HG03439 (cell line): Measurements from ENCODE around the gene CLBA1.

Experiments
- ATAC-seq: cut with Tn5 transposase; IDR thresholded peaks from one replicate; pipeline ENCODE4 v1.9.1; 2021; ENCODE audit warnings: mild to moderate bottlenecking, moderate library complexity; ENCODE audit not compliant: unreplicated experiment

CLBA1 gene

GRCh38 chr14:104968541-104969401 is 16.8 kb upstream of the CLBA1 start:
- ATAC-seq, result no peak

DNA sequence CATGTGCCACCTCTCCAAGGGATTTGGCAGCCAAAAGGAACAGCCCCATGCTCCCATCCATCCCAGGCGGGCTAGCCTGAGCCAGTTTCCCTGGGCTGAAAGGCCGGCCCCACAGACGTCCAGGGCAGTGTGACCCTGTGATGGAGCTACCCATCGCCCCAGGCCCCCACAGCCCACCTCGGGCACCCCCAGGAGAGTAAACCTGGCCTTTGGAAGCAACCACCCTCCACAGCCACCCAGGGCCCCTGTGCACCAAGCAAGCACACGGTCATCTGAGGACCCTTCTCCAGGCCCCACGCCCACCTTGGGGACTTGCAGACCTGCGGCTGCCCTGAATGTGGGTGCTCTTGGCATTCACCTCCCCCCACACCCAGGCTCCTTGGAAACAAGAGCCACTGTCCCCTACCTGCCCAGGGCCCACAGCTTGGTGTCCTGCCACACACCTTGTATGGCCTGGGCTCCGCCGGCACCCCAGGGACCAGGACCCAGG is 15.8 kb upstream of the CLBA1 start:
- ATAC-seq, result no peak

DNA sequence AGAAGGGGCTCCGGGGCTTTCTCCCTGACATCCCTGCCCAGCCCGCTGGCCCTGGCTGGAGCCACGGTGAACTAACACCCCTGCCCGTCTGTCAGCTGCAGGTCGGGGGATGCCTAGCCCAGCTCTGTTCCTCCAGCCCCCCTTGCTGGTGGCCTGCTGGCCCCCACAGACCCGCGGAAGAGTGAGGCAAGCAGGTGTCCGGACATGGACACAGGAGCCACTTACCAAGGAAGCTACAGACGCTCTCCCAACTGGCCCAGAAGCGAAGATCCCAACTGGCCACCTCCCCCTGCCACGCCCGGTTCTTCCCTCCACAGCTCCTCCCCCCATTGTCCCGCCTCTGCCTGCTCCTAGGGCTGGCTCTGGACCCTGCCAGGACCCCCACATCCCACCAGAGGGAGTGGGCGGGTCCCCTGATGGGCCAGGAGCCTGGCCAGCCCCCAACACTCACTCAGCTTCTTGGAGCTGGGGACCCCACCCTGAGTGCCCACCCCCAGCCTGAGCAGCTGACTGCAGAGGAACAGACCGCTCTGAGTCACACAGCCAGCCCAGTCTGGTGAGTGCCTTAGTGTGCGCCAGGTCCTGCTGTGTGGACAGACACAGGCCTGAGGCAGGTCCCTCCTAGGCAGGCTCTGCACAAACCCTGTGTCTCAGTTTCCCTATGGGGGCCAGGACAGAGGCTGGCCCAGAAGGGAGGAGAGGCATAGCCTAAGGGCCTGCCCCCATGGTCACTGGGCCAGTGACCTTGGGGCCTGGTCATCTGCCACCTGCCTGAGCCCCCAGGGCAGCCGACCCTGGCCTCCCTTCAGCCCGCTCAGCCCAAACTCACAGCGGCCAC is 15.1 kb upstream of the CLBA1 start:
- ATAC-seq, result no peak

GRCh38 chr14:104971447-104972240 is 13.9 kb upstream of the CLBA1 start:
- ATAC-seq, result no peak

DNA sequence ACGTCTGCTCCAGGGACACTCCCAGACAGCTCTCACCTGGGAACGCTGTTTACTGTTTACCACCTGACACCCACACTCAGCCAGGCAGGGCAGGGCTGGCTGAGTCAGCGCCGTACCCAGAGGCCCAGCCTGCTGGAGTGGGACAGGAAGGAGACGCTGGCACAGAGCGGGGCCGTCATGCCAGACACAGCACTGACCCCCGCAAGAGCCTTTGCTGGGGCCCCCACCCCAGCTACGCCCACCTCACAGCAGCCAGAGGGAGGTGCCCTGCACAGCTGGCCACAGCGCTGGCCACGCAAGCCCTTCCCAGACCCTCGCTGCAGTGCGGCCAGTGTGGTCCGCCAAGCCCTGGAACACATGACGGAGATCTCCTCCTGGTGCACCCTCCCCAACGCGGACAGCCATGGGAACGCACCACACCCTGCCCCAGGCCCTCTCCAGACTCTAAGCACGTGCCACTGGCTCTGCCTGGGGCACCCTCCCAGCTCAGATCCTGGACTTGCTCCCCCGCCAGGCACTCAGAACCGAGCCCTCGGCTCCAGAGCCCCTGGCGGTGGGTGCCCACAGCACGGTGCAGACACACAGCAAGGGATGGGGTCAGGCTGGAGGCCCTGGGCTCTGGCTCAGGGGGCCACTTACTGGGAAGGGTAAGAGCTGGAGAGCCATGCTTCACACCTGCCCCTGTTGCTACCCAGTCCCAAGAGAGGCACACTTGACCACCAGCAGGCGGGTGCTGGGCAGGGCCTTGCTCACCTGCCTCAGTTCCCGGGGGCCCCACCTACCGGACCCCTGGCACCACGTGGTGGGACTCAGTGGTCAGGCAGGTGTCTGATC is 13.1 kb upstream of the CLBA1 start:
- ATAC-seq, result no peak

DNA sequence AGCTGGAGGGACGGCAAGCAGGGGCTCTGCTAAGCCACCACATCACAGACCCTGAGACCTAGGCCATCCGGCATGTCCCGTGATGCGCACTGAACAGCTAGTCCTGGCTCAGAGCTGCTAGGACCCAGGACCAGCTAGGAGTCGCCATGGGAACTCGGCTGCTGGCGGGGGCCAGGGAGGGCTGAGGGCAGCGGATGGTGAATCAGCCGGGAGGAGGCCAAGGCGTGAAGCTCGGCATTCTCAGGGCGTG is 12.5 kb upstream of the CLBA1 start:
- no peak for ATAC-seq

- no peak for ATAC-seq
These were observed 12.0 kb upstream of the CLBA1 start for GRCh38 chr14:104973385-104974145.

GRCh38 chr14:104974146-104974541 is 11.4 kb upstream of the CLBA1 start:
- ATAC-seq, result no peak

DNA sequence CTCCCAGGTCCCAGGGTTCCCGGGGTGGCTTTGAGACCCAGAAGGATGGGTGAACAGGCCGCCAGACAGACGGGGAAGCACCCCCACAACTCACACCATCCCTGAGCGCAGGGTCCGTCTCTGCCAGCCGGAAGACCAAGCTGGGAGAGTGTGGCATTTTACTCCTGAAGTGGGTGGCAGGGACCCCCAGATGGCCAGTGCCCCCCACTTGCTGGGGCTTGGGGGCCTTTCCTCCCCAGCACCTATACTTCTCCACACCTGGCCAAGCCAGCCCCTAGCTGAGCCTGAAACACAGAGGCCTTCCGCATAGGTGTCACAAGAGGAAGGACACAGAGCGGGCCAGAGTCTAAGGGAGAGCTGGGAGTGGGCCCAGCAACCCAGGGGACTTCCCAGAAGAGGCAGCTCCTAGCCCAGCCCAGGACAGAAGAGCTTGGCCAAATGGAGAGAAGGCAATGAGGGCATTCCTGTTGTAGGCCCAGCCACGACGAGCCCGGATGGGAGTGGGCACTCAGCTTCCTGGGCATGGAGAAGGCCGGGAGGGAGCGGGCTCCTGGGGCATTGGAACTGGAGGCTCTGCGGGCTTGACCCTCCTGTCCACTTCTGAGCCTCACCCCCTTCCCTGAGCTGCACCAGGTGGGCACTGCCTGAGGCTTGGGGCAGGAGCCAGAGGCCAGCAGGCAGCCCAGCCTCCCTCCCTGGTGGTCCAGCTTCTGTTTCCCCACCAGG is 10.8 kb upstream of the CLBA1 start:
- ATAC-seq, result no peak

DNA sequence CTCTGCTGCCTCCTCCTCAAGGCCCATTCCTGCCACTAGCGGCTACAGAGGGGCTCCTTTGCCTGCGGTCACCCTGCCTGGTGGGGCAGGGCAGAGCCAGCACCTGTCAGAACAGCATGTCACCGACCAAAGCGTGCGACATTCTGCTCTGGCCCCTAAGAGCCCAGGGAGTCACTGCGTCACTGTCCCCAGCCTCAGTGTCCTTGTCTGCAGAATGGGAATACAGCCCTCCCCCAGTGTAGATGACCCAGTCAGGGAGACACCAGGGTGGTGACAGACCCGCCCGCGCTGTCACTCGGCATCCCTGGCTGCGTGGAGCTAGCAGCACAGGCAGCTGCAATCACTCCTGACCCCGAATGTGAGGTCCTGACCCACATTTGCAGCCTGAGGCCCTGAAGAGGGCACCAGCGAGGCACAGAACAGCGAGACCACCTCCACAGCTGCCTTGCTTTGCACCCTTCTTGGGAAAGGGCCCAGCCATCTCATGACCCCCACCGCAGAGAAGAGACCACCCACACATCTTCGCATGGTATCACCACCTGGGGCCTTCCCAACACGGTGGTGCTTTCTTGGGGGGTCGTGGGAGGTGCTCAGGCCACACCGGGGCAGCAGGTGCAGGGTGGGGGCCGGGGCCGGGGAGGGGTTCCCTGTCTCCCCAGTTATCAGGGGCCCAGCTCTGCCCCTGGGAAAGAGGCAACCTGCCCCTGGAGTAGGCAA is 9.9 kb upstream of the CLBA1 start:
- no peak for ATAC-seq

DNA sequence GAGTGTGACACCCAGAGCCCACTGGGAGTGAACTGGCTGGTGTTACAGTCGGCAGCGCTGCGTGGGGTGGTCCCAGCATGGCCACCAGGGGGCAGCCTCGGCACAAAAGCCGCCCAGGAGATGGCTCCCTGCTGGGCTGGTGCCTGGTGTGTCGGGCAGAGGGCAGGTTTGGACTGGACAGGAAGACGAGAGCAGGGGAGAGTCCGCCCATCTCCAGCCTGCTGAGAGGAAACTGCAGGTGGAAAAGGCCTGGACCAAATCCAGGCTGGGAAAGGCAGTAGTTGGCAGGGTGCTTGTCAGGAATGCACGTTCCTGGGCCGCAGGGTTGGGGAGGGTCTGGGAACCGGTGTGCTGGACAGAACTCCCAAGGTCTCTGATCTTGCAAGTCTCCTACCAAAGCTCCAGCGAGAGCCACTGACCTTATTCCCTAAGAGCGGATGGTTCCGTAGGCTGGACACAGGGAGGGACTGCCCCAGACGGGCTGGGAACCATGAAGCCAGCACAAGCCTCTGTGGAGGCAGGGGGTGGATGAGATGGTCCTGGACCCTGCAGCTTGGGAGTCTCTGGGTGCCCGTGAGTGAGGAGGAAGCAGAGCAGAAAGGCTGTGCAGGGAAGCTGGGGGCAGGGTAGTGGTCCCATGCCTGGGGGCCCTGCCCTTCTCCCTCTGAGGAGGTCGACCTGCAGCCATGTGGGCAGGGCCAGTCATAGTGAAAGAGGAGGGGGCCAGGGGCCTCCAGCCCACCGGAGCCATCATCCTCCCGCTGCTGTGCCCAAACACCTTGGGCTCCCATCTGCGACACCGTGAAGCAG is 9.2 kb upstream of the CLBA1 start:
- no peak for ATAC-seq

GRCh38 chr14:104977008-104977680 is 8.4 kb upstream of the CLBA1 start:
- ATAC-seq, result no peak

DNA sequence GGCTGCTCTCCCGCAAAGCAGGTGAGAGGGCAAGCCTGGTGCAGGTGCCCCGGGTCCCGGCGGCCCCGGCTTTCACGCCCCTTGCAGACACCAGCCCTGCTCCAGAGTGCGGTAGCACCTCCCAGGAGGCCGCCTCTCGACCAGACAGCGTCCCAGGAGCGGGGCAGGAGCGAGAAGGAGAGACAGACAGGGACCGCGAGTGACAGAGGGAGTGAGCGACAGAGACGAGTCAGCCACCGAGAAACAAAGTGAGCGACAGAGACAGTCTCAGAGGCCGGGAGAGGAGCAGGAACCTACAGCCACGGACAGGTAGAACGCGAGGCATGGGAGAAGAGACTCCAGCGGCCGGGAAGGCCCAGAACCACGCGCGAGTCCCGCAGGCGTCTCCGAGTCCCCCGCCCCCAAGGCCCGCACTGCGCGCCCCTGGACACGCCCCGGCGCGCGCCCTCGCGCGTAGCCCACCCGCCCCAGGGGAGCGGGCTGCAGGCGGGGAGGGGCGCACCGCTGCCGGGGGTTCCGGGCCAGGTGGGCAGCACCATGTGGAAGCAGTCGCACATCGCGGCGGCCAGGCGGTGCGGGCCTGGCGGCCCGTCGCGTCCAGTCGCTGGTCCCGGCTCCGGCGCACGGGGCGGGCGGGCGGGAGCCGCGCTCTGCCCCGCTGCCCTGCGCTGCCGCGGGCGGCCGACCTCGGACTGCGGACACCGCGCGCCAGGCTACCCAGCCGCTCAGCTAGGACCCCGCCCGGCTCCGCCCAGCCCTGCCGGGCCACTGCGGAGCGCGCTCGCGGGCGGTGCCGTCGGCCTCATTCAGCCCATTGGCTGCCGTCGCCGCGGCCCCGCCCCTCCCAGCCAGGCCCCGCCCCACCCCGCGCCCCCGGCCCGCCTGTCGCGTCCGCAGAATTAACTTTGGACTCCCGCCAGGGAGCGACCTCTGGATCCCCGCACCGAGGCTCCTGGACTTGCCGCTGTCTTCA is 7.6 kb upstream of the CLBA1 start, which contains the start of gene AHNAK2:
Gene AHNAK2, minus strand, starts transcription at position 694 of the 973 bp plus-strand sequence. Its CDS starts 137 bp downstream, at position 557.
- ATAC-seq, result no peak

GRCh38 chr14:104978746-104979691 is 6.6 kb upstream of the CLBA1 start:
- no peak for ATAC-seq
